ENCODE results near the gene TBC1D8.

GRCh38 chr2:100975521-100975785 is 175.7 kb downstream of the TBC1D8 start:
- TF ChIP-seq REST (IDR thresholded peaks at IDR 0.05; ENCODE audit: unreplicated experiment) = no peak
- TF ChIP-seq POLR2AphosphoS5 (IDR thresholded peaks at IDR 0.05; ENCODE audit: low read depth) = no peak
- TF ChIP-seq CTCF (conservative IDR thresholded peaks at IDR 0.05; ENCODE audit: low read depth in 2 of 2) = no peak
- no peak for TF ChIP-seq EZH2 (IDR thresholded peaks at IDR 0.05; ENCODE audit: low read depth, unreplicated experiment)
- no peak for TF ChIP-seq EZH2phosphoT487 (IDR thresholded peaks at IDR 0.05; ENCODE audit: unreplicated experiment)
- no peak for TF ChIP-seq CREB1 (CRISPR knock-in tag; IDR thresholded peaks at IDR 0.05; ENCODE audit: low read depth)
- no peak for TF ChIP-seq STAT1 (IDR thresholded peaks at IDR 0.05; ENCODE audit: unreplicated experiment)
- no peak for TF ChIP-seq JUNB (IDR thresholded peaks at IDR 0.05; ENCODE audit: unreplicated experiment)
- TF ChIP-seq ZNF462 (CRISPR knock-in tag; IDR thresholded peaks at IDR 0.05) = no peak
- TF ChIP-seq ETS1 (IDR thresholded peaks at IDR 0.05) = no peak
- no peak for TF ChIP-seq NANOG (IDR thresholded peaks at IDR 0.05; ENCODE audit: borderline replicate concordance)
- TF ChIP-seq ZNF331 (CRISPR knock-in tag; IDR thresholded peaks at IDR 0.05; ENCODE audit: low read depth) = no peak
- no peak for TF ChIP-seq ZNF114 (CRISPR knock-in tag; IDR thresholded peaks at IDR 0.05)

Data from GM23338 (cell line).